Liver (tissue), 3 donors: ENCODE measurements around the gene NPAS2.

Source experiments
- EGR1 ChIP-seq, 2 donors: IDR thresholded peaks; 2 replicates each; pipeline ENCODE4 v1.6.1; 2016 to 2018; ENCODE audit warnings: antibody characterized with exemption in 2 of 2, low read depth in 2 of 2
- FOXA1 ChIP-seq: IDR thresholded peaks from 2 replicates; pipeline ENCODE4 v1.6.1; 2016; ENCODE audit warnings: antibody characterized with exemption
- GABPA ChIP-seq, 2 donors: IDR thresholded peaks in 1 of 2; conservative IDR thresholded peaks in 1 of 2; 2 replicates each; pipeline ENCODE4 v1.6.1; 2016; ENCODE audit warnings: antibody characterized with exemption in 2 of 2, mild to moderate bottlenecking in 1 of 2, moderate library complexity in 1 of 2
- HNF4G ChIP-seq: IDR thresholded peaks from 2 replicates; pipeline ENCODE4 v1.6.1; 2016; ENCODE audit warnings: antibody characterized with exemption
- JUND ChIP-seq, 2 donors: IDR thresholded peaks; 2 replicates each; pipeline ENCODE4 v1.6.1; 2016; ENCODE audit warnings: antibody characterized with exemption in 2 of 2
- RAD21 ChIP-seq, 2 donors: IDR thresholded peaks; 2 replicates each; pipeline ENCODE4 v1.6.1; 2016; ENCODE audit warnings: antibody characterized with exemption in 2 of 2, mild to moderate bottlenecking in 2 of 2
- RXRA ChIP-seq, 2 donors: IDR thresholded peaks; 2 replicates each; pipeline ENCODE4 v1.6.1; 2017 to 2018; ENCODE audit warnings: antibody characterized with exemption in 2 of 2, mild to moderate bottlenecking in 1 of 2
- SP1 ChIP-seq: IDR thresholded peaks from 2 replicates; pipeline ENCODE4 v1.6.1; 2018; ENCODE audit warnings: antibody characterized with exemption, mild to moderate bottlenecking
- YY1 ChIP-seq: IDR thresholded peaks from 2 replicates; pipeline ENCODE4 v1.6.1; 2016; ENCODE audit warnings: antibody characterized with exemption, mild to moderate bottlenecking
- TF ChIP-seq, protein P1 (sequence below): fragments of 150-350 bp; IDR thresholded peaks from 2 replicates; pipeline ENCODE4 v1.5.1; 2017; ENCODE audit warnings: improper control_type of control experiment, low read depth, low read length; ENCODE audit not compliant: missing input control
- TF ChIP-seq, protein P2 (sequence below): IDR thresholded peaks from 2 replicates; pipeline ENCODE4 v1.6.1; 2016; ENCODE audit warnings: antibody characterized with exemption
- TF ChIP-seq, protein P3 (sequence below): IDR thresholded peaks from 2 replicates; pipeline ENCODE4 v1.6.1; 2016; ENCODE audit warnings: antibody characterized with exemption, mild to moderate bottlenecking
- TF ChIP-seq, protein P4 (sequence below): IDR thresholded peaks from 2 replicates; pipeline ENCODE4 v1.6.1; 2016; ENCODE audit warnings: antibody characterized with exemption
- donor health status: healthy.
- donor health status: healthy.

DNA sequence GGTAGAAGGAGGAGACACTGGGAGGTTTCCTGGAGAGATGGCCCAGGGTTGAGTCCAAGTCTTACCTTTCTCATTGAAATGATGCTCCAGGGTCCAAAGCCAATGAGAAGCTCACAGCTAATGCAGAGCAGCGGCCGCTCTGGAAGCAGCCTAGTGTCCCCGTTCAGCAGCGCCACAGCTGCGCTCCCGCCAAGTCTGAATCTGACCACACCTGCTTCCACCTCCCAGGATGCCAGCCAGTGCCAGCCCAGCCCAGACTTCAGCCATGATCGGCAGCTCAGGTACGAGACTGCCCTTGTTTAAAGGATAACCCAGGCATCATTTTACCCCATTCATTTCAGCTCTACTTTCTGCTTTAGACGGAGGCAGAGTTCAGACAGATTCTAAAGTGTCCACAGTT lies 170.2 kb downstream of the NPAS2 start:
- TF ChIP-seq, protein P1, sequence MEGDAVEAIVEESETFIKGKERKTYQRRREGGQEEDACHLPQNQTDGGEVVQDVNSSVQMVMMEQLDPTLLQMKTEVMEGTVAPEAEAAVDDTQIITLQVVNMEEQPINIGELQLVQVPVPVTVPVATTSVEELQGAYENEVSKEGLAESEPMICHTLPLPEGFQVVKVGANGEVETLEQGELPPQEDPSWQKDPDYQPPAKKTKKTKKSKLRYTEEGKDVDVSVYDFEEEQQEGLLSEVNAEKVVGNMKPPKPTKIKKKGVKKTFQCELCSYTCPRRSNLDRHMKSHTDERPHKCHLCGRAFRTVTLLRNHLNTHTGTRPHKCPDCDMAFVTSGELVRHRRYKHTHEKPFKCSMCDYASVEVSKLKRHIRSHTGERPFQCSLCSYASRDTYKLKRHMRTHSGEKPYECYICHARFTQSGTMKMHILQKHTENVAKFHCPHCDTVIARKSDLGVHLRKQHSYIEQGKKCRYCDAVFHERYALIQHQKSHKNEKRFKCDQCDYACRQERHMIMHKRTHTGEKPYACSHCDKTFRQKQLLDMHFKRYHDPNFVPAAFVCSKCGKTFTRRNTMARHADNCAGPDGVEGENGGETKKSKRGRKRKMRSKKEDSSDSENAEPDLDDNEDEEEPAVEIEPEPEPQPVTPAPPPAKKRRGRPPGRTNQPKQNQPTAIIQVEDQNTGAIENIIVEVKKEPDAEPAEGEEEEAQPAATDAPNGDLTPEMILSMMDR, result no peak
- no peak for TF ChIP-seq GABPA (IDR thresholded peaks at IDR 0.05 in 1 of 2, conservative IDR thresholded peaks at IDR 0.05 in 1 of 2)
- TF ChIP-seq RXRA (IDR thresholded peaks at IDR 0.05), result no peak
- no peak for TF ChIP-seq HNF4G
- no peak for TF ChIP-seq EGR1 (IDR thresholded peaks at IDR 0.05; ENCODE audit: low read depth in 2 of 2)
- no peak for TF ChIP-seq SP1
- TF ChIP-seq, protein P2, sequence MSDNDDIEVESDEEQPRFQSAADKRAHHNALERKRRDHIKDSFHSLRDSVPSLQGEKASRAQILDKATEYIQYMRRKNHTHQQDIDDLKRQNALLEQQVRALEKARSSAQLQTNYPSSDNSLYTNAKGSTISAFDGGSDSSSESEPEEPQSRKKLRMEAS, result no peak
- TF ChIP-seq RAD21 (IDR thresholded peaks at IDR 0.05), result no peak
- TF ChIP-seq, protein P3, sequence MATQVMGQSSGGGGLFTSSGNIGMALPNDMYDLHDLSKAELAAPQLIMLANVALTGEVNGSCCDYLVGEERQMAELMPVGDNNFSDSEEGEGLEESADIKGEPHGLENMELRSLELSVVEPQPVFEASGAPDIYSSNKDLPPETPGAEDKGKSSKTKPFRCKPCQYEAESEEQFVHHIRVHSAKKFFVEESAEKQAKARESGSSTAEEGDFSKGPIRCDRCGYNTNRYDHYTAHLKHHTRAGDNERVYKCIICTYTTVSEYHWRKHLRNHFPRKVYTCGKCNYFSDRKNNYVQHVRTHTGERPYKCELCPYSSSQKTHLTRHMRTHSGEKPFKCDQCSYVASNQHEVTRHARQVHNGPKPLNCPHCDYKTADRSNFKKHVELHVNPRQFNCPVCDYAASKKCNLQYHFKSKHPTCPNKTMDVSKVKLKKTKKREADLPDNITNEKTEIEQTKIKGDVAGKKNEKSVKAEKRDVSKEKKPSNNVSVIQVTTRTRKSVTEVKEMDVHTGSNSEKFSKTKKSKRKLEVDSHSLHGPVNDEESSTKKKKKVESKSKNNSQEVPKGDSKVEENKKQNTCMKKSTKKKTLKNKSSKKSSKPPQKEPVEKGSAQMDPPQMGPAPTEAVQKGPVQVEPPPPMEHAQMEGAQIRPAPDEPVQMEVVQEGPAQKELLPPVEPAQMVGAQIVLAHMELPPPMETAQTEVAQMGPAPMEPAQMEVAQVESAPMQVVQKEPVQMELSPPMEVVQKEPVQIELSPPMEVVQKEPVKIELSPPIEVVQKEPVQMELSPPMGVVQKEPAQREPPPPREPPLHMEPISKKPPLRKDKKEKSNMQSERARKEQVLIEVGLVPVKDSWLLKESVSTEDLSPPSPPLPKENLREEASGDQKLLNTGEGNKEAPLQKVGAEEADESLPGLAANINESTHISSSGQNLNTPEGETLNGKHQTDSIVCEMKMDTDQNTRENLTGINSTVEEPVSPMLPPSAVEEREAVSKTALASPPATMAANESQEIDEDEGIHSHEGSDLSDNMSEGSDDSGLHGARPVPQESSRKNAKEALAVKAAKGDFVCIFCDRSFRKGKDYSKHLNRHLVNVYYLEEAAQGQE, result no peak
- TF ChIP-seq YY1, result no peak
- TF ChIP-seq JUND (IDR thresholded peaks at IDR 0.05), result no peak
- no peak for TF ChIP-seq FOXA1
- TF ChIP-seq, protein P4, sequence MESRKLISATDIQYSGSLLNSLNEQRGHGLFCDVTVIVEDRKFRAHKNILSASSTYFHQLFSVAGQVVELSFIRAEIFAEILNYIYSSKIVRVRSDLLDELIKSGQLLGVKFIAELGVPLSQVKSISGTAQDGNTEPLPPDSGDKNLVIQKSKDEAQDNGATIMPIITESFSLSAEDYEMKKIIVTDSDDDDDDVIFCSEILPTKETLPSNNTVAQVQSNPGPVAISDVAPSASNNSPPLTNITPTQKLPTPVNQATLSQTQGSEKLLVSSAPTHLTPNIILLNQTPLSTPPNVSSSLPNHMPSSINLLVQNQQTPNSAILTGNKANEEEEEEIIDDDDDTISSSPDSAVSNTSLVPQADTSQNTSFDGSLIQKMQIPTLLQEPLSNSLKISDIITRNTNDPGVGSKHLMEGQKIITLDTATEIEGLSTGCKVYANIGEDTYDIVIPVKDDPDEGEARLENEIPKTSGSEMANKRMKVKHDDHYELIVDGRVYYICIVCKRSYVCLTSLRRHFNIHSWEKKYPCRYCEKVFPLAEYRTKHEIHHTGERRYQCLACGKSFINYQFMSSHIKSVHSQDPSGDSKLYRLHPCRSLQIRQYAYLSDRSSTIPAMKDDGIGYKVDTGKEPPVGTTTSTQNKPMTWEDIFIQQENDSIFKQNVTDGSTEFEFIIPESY, result no peak
